Fibroblast of pulmonary artery (primary cell): Measurements from ENCODE around the gene ZNF785.
"Not testable (repeated sequence)": the region's sequence is repeated elsewhere in the genome, so short reads cannot be mapped to it uniquely, and the experiment has no call there.

ENCODE experiments used
- DNase-seq: peaks from one replicate; pipeline ENCODE4 v3.0.0-alpha.2; 2010; ENCODE audit warnings: low read depth
- H3K4me3 ChIP-seq: replicated peaks from 2 replicates; pipeline ENCODE4 v1.5.1; 2011; ENCODE audit warnings: low read depth, mild to moderate bottlenecking, control low read depth, low read length, moderate library complexity
- TF ChIP-seq, protein P1 (sequence below): IDR thresholded peaks from 2 replicates; pipeline ENCODE4 v1.5.1; 2011; ENCODE audit warnings: mild to moderate bottlenecking, control low read depth, low read length, inconsistent platforms; ENCODE audit errors: missing control alignments

Gene ZNF785

DNA sequence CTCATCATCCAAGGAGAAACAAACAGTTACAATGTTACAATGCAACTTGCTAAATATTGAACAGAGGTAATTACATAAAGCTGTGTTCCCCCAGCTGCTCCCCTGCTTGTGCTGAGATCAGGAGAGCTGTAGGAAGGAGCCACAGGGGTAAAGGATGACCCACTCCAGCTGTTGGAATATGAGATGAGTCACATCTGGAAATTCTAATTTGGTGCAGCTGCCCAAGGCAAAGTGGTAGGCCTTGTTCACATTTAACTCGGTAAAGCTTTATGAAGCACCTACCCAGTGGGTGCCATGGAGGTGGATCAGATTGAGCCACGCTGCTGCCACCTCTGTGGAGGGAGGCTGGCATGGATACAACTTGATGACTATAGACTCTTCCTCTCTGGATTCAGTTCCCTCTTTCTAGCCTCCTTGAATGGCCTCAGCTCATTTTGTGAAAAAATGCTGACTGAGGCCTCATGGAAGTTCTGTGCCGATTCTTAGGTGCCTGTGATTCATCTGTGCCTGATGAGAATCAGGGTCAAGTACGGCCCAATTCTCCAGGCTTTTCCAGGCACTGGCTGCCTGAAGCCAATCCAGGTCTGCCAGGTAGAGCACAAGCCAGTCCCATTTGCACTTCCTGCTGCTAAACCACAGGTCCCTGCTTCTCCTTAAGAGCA, 17.2 kb upstream of the ZNF785 start:
- DNase-seq = peak; percentile 16
- TF ChIP-seq, protein P1, sequence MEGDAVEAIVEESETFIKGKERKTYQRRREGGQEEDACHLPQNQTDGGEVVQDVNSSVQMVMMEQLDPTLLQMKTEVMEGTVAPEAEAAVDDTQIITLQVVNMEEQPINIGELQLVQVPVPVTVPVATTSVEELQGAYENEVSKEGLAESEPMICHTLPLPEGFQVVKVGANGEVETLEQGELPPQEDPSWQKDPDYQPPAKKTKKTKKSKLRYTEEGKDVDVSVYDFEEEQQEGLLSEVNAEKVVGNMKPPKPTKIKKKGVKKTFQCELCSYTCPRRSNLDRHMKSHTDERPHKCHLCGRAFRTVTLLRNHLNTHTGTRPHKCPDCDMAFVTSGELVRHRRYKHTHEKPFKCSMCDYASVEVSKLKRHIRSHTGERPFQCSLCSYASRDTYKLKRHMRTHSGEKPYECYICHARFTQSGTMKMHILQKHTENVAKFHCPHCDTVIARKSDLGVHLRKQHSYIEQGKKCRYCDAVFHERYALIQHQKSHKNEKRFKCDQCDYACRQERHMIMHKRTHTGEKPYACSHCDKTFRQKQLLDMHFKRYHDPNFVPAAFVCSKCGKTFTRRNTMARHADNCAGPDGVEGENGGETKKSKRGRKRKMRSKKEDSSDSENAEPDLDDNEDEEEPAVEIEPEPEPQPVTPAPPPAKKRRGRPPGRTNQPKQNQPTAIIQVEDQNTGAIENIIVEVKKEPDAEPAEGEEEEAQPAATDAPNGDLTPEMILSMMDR = no peak
- no peak overlapping the region for H3K4me3 ChIP-seq

GRCh38 chr16:30601966-30602365, 16.5 kb upstream of the ZNF785 start:
- TF ChIP-seq, protein P1 = no peak
- DNase-seq = no peak
- H3K4me3 ChIP-seq = no peak overlapping the region

DNA sequence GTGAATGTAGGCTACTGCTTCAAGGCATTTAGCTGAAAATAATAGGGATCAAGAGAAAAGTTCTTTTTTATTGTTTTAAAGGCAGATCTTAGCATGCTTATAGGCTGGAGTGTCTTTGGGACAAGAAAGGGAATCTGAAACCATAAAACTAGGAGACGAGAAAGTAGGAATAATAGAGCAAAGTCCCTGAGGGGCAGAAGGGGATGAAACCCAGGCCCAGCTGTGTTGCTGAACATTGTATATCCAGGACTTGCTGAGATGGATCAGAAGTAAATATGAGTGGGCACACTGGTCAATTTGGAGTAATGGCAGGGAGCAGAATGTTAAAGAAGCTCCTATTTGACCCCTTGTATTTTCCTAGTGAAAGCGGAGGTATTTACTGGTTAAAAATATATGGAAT, 15.4 kb upstream of the ZNF785 start:
- TF ChIP-seq, protein P1 = no peak
- H3K4me3 ChIP-seq = no peak overlapping the region
- DNase-seq = no peak

GRCh38 chr16:30600215-30600614, 14.7 kb upstream of the ZNF785 start:
- no peak overlapping the region for H3K4me3 ChIP-seq
- DNase-seq = no peak
- TF ChIP-seq, protein P1 = no peak

- TF ChIP-seq, protein P1 = no peak
- no peak overlapping the region for H3K4me3 ChIP-seq
- no peak for DNase-seq
Observed at GRCh38 chr16:30592871-30593270, 7.4 kb upstream of the ZNF785 start.

GRCh38 chr16:30590869-30591268, 5.4 kb upstream of the ZNF785 start:
- not testable (repeated sequence) for H3K4me3 ChIP-seq, DNase-seq

GRCh38 chr16:30589582-30589981, 4.1 kb upstream of the ZNF785 start:
- not testable (repeated sequence) for H3K4me3 ChIP-seq, DNase-seq

DNA sequence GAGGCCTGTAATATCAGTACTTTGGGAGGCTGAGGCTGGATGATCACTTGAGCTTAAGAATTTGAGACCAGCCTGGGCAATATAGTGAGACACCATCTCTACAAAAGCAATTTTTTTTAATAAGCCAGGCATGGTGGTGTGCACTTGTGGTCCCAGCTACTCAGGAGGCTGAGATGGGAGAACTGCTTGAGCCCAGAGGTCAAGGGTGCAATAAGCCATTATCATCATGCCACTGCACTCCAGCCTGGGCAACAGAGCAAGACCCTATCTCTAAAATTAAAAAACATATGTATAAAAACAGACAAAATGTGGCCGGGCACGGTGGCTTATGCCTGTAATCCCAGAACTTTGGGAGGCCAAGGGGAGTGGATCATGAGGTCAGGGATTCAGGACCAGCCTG, 3.2 kb upstream of the ZNF785 start:
- TF ChIP-seq, protein P1 = no peak
- H3K4me3 ChIP-seq = no peak overlapping the region

More for the DNA sequence above, 3.2 kb upstream of the ZNF785 start:
- no peak for DNase-seq
